GM23338 (cell line): Measurements from ENCODE around the gene PRCC.

Source experiments
- CREB1 ChIP-seq: fragments of 250-450 bp; sonication (Bioruptor Pico); IDR thresholded peaks from 2 replicates; pipeline ENCODE4 v1.5.0; 2020; ENCODE audit warnings: low read depth, mild to moderate bottlenecking, moderate library complexity
- EZH2 ChIP-seq: fragments of 200-600 bp; sonication (generic); IDR thresholded peaks from one replicate; pipeline ENCODE4 v1.8.0; 2017; ENCODE audit warnings: antibody characterized with exemption, mild to moderate bottlenecking, low read depth; ENCODE audit not compliant: unreplicated experiment
- EZH2phosphoT487 ChIP-seq: fragments of 200-600 bp; sonication (generic); IDR thresholded peaks from one replicate; pipeline ENCODE4 v1.8.1; 2018; ENCODE audit warnings: antibody characterized with exemption; ENCODE audit not compliant: unreplicated experiment
- NANOG ChIP-seq: IDR thresholded peaks from 2 replicates; pipeline ENCODE4 v1.6.1; 2016; ENCODE audit warnings: antibody characterized with exemption, borderline replicate concordance
- POLR2AphosphoS5 ChIP-seq: IDR thresholded peaks from 2 replicates; pipeline ENCODE4 v1.6.1; 2016; ENCODE audit warnings: antibody characterized with exemption, low read depth
- ZNF331 ChIP-seq: fragments of 250-450 bp; sonication (Bioruptor Pico); IDR thresholded peaks from 2 replicates; pipeline ENCODE4 v1.5.0; 2020; ENCODE audit warnings: low read depth, mild to moderate bottlenecking, moderate library complexity
- TF ChIP-seq, protein P1 (sequence below), 2 experiments: fragments of 200-600 bp in 1 of 2; sonication (generic) in 1 of 2; conservative IDR thresholded peaks; 2 replicates each; pipeline versions ENCODE4 v1.5.1 to v1.6.1; 2016 to 2017; ENCODE audit warnings: antibody characterized with exemption in 2 of 2, low read depth in 2 of 2, mild to moderate bottlenecking in 2 of 2, moderate library complexity in 1 of 2
- TF ChIP-seq, protein P2 (sequence below): IDR thresholded peaks from one replicate; pipeline ENCODE4 v1.6.1; 2018; ENCODE audit warnings: antibody characterized with exemption; ENCODE audit not compliant: unreplicated experiment

DNA sequence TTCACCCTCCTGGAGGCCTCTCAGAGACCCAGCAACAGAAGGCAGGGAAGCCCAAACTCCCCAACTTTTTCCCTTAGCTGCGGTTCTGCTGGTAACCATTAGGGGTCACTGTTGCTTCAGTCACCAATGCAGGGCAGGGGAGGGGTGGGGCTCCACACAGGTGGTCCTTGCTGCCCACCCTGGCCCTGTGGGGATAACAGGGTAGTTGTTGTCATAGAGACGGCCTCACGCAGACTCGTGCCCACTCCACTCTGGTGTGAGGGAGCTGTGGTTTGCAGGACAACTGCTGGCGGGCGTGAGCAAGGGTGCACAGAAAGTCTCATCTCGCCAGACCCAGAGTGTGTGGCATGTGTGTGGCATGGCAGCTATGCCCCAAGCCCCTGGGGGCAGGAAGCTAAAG, 71.6 kb downstream of the PRCC start:
- TF ChIP-seq, protein P1, sequence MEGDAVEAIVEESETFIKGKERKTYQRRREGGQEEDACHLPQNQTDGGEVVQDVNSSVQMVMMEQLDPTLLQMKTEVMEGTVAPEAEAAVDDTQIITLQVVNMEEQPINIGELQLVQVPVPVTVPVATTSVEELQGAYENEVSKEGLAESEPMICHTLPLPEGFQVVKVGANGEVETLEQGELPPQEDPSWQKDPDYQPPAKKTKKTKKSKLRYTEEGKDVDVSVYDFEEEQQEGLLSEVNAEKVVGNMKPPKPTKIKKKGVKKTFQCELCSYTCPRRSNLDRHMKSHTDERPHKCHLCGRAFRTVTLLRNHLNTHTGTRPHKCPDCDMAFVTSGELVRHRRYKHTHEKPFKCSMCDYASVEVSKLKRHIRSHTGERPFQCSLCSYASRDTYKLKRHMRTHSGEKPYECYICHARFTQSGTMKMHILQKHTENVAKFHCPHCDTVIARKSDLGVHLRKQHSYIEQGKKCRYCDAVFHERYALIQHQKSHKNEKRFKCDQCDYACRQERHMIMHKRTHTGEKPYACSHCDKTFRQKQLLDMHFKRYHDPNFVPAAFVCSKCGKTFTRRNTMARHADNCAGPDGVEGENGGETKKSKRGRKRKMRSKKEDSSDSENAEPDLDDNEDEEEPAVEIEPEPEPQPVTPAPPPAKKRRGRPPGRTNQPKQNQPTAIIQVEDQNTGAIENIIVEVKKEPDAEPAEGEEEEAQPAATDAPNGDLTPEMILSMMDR (conservative IDR thresholded peaks at IDR 0.05; ENCODE audit: low read depth in 2 of 2), result peak; percentile 95 to 98
- TF ChIP-seq, protein P2, sequence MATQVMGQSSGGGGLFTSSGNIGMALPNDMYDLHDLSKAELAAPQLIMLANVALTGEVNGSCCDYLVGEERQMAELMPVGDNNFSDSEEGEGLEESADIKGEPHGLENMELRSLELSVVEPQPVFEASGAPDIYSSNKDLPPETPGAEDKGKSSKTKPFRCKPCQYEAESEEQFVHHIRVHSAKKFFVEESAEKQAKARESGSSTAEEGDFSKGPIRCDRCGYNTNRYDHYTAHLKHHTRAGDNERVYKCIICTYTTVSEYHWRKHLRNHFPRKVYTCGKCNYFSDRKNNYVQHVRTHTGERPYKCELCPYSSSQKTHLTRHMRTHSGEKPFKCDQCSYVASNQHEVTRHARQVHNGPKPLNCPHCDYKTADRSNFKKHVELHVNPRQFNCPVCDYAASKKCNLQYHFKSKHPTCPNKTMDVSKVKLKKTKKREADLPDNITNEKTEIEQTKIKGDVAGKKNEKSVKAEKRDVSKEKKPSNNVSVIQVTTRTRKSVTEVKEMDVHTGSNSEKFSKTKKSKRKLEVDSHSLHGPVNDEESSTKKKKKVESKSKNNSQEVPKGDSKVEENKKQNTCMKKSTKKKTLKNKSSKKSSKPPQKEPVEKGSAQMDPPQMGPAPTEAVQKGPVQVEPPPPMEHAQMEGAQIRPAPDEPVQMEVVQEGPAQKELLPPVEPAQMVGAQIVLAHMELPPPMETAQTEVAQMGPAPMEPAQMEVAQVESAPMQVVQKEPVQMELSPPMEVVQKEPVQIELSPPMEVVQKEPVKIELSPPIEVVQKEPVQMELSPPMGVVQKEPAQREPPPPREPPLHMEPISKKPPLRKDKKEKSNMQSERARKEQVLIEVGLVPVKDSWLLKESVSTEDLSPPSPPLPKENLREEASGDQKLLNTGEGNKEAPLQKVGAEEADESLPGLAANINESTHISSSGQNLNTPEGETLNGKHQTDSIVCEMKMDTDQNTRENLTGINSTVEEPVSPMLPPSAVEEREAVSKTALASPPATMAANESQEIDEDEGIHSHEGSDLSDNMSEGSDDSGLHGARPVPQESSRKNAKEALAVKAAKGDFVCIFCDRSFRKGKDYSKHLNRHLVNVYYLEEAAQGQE, result no peak
- TF ChIP-seq EZH2 (no peak), NANOG (no peak), EZH2phosphoT487 (no peak), POLR2AphosphoS5 (no peak), CREB1 (CRISPR knock-in tag) (no peak), ZNF331 (no peak)
